Progenitor cell of endocrine pancreas (in vitro differentiated cells): ENCODE results near the gene MAPK8. TPM values are rescaled to one million over a fixed set of nuclear protein-coding genes. Genes with fewer than 3 reads are reported as not detected.

Source experiments
- DNase-seq: peaks from one replicate; pipeline ENCODE4 v3.0.0; 2021; ENCODE audit warnings: low spot score; ENCODE audit not compliant: unreplicated experiment
- H3K27ac Mint-ChIP-seq: 2 replicates; pipeline ENCODE4 v1.8.0; 2021; ENCODE audit warnings: mild to moderate bottlenecking, moderate library complexity, mixed read lengths
- H3K27me3 Mint-ChIP-seq: 2 replicates; pipeline ENCODE4 v1.8.0; 2021; ENCODE audit warnings: mixed read lengths
- H3K36me3 Mint-ChIP-seq: 2 replicates; pipeline ENCODE4 v1.8.0; 2022; ENCODE audit warnings: mixed read lengths; ENCODE audit not compliant: insufficient read depth
- H3K4me1 Mint-ChIP-seq: 2 replicates; pipeline ENCODE4 v1.8.0; 2021; ENCODE audit warnings: low read depth, mixed read lengths
- H3K4me3 Mint-ChIP-seq: 2 replicates; pipeline ENCODE4 v1.8.0; 2021; ENCODE audit warnings: low read depth, mild to moderate bottlenecking, moderate library complexity, mixed read lengths
- H3K9me3 Mint-ChIP-seq: 2 replicates; pipeline ENCODE4 v1.8.0; 2021; ENCODE audit warnings: low read depth, mixed read lengths
- CTCF ChIP-seq: fragments of 200-600 bp; sonication (generic); IDR thresholded peaks from one replicate; pipeline ENCODE4 v1.5.0; 2021; ENCODE audit warnings: antibody characterized with exemption, mild to moderate bottlenecking; ENCODE audit not compliant: unreplicated experiment
- total RNA-seq: library from RNA; stranded (reverse); gene quantifications from 2 replicates; pipeline ENCODE4 v1.2.1, GENCODE V29; 2021

MAPK8 gene
- total RNA-seq, 1 donor from 2014 or later, result 69.7 TPM

- no peak overlapping the region for H3K4me3 Mint-ChIP-seq
- no peaks in the 10 kb centered on the region for H3K36me3 Mint-ChIP-seq
- no peak for TF ChIP-seq CTCF
- peaks cover 4% of the 10 kb centered on the region for H3K9me3 Mint-ChIP-seq
- H3K27me3 Mint-ChIP-seq, result peaks cover 9% of the 10 kb centered on the region
- no peak for DNase-seq
- peaks cover 7% of the 10 kb centered on the region for H3K4me1 Mint-ChIP-seq
- no peak overlapping the region for H3K27ac Mint-ChIP-seq
Observed at GRCh38 chr10:48462482-48463020, 156.1 kb downstream of the MAPK8 start.

GRCh38 chr10:48463318-48464003 lies 157.0 kb downstream of the MAPK8 start:
- DNase-seq, result no peak
- Mint-ChIP-seq H3K4me3 (no peak overlapping the region), H3K4me1 (peaks cover 15% of the 10 kb centered on the region), H3K27ac (no peak overlapping the region), H3K9me3 (peaks cover 4% of the 10 kb centered on the region), H3K27me3 (peaks cover 9% of the 10 kb centered on the region), H3K36me3 (no peaks in the 10 kb centered on the region)
- no peak for TF ChIP-seq CTCF

- peaks cover 4% of the 10 kb centered on the region for H3K9me3 Mint-ChIP-seq
Observed at GRCh38 chr10:48464121-48464870, 157.8 kb downstream of the MAPK8 start.

DNA sequence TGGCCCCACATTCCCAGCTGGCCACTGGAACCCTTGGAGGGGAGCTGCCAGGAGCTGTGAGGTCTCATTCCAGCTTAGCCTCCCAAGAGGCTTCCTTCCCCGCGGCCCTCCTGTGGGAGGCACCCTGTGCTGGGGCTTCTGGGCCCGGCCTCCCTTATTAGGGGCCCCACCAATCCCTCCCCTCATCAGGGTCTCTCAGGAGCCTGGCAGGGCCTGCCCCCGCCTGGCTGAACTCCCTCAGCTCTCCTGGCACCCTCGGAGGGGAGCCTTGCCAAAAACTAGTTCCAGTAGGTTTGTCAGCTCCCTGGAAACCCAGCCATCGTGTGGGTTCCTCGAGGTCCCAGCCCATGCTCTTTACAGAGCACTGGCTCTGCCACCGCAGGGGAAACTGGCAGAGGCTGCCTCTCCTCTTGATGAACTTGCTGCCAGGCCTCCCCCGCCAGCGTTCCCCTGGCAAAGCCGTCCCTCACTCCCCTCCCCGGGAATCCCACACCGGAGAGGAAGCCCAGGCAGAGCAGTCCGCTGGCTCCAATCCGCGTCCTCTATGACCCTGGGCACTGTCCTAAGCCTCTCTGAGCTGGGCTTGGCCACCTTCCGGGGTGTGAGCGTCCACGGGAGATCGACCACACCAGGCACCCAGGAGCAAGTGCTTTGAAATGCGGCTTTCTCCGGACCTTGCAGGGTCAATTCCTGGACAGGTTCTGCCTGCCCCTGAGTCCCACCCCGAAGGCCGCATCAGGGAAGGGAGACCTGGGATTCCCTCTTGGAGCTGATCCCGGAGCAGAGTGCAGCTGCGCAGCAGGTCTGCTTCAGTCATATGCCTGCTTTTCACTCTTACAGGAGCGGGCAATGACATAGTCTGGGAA lies 158.6 kb downstream of the MAPK8 start:
- Mint-ChIP-seq H3K4me3 (no peak overlapping the region), H3K9me3 (peaks cover 4% of the 10 kb centered on the region), H3K36me3 (no peaks in the 10 kb centered on the region), H3K27ac (no peak overlapping the region), H3K27me3 (peaks cover 9% of the 10 kb centered on the region), H3K4me1 (peaks cover 22% of the 10 kb centered on the region)
- no peak for DNase-seq
- TF ChIP-seq CTCF, result no peak

More at GRCh38 chr10:48464121-48464870, 157.8 kb downstream of the MAPK8 start:
- Mint-ChIP-seq H3K4me1 (peaks cover 16% of the 10 kb centered on the region), H3K27ac (no peak overlapping the region), H3K36me3 (no peaks in the 10 kb centered on the region), H3K4me3 (no peak overlapping the region), H3K27me3 (peaks cover 9% of the 10 kb centered on the region)
- TF ChIP-seq CTCF, result no peak
- DNase-seq, result no peak
